Coronary artery (tissue), 2 donors: Measurements from ENCODE around the gene IRS2.

Source experiments
- DNase-seq: peaks from one replicate; pipeline ENCODE4 v3.0.0-alpha.2; 2017; ENCODE audit warnings: low spot score
- H3K27ac ChIP-seq, 2 donors: fragments of 200-600 bp; sonication (generic); one replicate each; pipeline ENCODE4 v1.5.1; 2016 to 2019
- H3K4me3 ChIP-seq: fragments of 200-600 bp; sonication (generic); 2 replicates; pipeline ENCODE4 v1.5.1; 2016; ENCODE audit warnings: mild to moderate bottlenecking, moderate library complexity
- TF ChIP-seq, protein P1 (sequence below): fragments of 200-600 bp; sonication (generic); IDR thresholded peaks from one replicate; pipeline ENCODE4 v1.5.1; 2019; ENCODE audit warnings: antibody characterized with exemption

IRS2 gene

DNA sequence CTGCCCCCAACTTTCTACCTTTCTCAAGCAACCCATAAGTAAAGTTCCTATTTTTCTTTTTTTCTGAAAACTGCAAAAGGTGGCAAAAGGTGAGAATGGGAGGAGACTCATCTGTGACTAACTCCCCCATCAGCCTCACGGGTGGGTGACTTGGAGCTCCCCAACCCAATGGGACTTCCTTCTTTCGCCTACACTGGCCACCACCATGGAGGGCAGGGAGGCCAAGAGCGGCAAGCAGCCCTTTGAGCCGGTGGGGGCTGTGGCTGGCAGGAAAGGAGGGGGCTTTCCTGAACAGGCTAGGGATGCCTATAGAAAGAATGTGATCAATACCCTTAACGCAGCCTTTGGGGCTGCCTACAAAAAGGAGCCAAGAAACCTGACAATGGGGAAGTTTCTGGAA, 16.5 kb downstream of the IRS2 start:
- H3K4me3 ChIP-seq = no peak overlapping the region
- TF ChIP-seq, protein P1, sequence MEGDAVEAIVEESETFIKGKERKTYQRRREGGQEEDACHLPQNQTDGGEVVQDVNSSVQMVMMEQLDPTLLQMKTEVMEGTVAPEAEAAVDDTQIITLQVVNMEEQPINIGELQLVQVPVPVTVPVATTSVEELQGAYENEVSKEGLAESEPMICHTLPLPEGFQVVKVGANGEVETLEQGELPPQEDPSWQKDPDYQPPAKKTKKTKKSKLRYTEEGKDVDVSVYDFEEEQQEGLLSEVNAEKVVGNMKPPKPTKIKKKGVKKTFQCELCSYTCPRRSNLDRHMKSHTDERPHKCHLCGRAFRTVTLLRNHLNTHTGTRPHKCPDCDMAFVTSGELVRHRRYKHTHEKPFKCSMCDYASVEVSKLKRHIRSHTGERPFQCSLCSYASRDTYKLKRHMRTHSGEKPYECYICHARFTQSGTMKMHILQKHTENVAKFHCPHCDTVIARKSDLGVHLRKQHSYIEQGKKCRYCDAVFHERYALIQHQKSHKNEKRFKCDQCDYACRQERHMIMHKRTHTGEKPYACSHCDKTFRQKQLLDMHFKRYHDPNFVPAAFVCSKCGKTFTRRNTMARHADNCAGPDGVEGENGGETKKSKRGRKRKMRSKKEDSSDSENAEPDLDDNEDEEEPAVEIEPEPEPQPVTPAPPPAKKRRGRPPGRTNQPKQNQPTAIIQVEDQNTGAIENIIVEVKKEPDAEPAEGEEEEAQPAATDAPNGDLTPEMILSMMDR = no peak
- H3K27ac ChIP-seq = no peak overlapping the region
- no peak for DNase-seq

- TF ChIP-seq, protein P1 = no peak
- Histone ChIP-seq H3K27ac (no peak overlapping the region), H3K4me3 (no peak overlapping the region)
- no peak for DNase-seq
These were observed 17.1 kb downstream of the IRS2 start for GRCh38 chr13:109769275-109769674.

GRCh38 chr13:109768616-109769015, 17.8 kb downstream of the IRS2 start:
- H3K27ac ChIP-seq = no peak overlapping the region
- TF ChIP-seq, protein P1 = no peak
- H3K4me3 ChIP-seq = no peak overlapping the region
- DNase-seq = no peak

DNA sequence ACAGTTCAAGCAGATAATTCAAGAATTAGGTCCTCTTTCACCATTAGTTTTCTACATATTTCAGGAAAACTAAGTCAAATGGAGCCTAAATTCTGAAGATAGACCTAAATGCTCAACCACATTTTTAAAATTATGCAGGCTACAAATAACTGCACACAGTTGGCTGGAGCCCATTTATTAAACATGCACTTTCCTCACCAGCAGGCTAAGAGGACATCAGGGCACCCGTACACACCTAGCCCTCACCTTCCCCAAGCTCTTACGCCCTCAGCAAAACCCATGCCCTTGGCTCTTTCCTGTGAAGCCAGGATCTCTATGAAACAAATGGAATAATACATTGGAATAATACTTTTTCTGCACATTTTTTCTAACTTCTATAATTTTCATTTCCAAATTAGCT, 18.2 kb downstream of the IRS2 start:
- Histone ChIP-seq H3K27ac (no peak overlapping the region), H3K4me3 (no peak overlapping the region)
- no peak for DNase-seq
- TF ChIP-seq, protein P1 = no peak

GRCh38 chr13:109767023-109767422, 19.4 kb downstream of the IRS2 start:
- Histone ChIP-seq H3K27ac (no peak overlapping the region), H3K4me3 (peak overlapping the region; percentile 34)
- DNase-seq = no peak
- TF ChIP-seq, protein P1 = no peak

DNA sequence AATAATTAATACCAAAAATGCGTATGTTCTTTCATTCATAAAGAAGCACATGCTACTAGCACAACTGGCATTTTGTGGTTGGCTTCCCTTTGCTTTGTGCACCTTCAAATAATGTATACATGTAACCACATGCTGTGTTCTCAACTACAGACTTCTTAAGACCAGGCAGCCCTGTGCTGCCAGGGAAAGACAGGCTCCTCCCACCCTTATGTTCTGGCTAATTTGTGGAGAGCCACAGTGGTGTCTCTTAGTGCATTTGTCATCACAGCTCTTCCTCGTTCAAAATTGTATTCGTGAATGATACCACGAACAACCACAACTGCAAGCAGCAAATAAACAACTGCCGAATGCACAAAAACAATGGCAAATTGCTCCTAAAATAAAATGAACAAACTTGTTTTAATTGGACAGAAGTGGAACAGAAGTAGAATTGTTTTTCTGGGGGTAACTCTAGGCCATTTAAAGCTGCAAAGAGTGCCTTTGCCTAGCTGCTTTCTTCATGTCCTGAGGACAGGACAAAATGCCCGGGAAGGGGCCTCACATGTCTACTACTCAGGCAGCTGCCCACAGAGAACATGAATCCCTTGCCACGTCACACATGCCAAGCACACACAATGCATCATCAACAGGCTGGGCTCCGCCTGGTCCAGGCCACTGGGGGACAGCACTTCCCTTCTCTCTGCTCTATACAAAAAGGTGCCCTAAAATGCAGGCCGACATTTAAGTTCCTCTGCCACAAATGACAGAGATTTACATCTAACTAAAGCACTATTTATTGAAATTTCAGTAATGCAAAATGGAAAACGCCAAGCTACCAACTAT, 21.7 kb downstream of the IRS2 start:
- no peak for DNase-seq
- peak overlapping the region; percentile 5 for H3K4me3 ChIP-seq
- H3K27ac ChIP-seq = no peak overlapping the region
- TF ChIP-seq, protein P1 = no peak

GRCh38 chr13:109764045-109764444, 22.3 kb downstream of the IRS2 start:
- no peak overlapping the region for H3K27ac ChIP-seq
- H3K4me3 ChIP-seq = no peak overlapping the region
- no peak for DNase-seq
- TF ChIP-seq, protein P1 = no peak
